Measurements from ENCODE around the gene PPP1R12B.
"Not testable (repeated sequence)": the region's sequence is repeated elsewhere in the genome, so short reads cannot be mapped to it uniquely, and the experiment has no call there.

DNA sequence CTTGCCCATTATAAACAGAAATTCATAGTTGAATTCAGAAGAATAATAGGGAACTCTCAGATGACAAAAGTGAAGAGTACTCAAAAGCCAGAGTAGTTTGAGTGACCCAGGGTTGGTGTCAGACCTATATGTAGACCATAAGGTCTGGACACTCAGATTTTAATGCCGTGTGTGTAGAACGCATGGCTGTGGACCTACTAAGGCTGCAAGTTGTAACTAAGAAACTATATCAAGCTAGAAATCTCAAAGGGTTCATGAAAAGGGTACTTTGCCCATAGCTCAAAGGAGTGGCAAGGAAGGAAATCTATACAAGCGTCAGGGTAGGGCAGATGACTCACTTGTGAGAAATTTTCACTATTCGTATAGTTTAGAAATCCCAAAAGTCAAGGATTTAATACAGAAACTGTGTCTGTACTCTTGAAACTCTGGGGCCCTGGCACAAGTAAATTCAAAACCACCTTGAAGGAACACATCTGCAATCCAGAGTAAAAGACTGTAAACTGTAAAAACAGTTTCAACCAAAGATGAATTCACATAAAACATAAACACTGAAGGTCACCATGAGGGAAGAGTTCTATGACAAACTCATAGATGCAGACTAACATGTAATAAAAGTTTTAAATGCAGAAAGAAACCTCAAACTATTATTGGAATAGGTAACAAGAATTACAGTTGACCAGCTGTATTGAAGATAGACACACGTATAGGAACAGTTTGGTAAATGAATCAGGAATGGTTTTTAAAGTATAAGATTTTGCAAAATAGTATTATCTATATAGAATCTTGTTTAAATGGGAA is 108.1 kb downstream of the PPP1R12B start:
- not testable (repeated sequence) for TF ChIP-seq CTCF (conservative IDR thresholded peaks at IDR 0.05; ENCODE audit: low read length); EZH2phosphoT487 (IDR thresholded peaks at IDR 0.05; ENCODE audit: borderline replicate concordance, low read depth, low read length)

All from OCI-LY7 (cell line).